Measurements from ENCODE around the gene APOF.

- TF ChIP-seq CTCF (IDR thresholded peaks at IDR 0.05; ENCODE audit: insufficient read depth, low read length) (peak; percentile 13), POLR2AphosphoS5 (IDR thresholded peaks at IDR 0.05; ENCODE audit: low read depth) (no peak), REST (IDR thresholded peaks at IDR 0.05; ENCODE audit: insufficient replicate concordance, low read depth) (no peak)
These were observed 16.0 kb downstream of the APOF start for GRCh38 chr12:56346675-56347074.

All from HL-60 (cell line).